NCI-H2196 (cell line): ENCODE data around the gene VWCE.

ENCODE experiments used
- DNase-seq: peaks from one replicate; lab custom pipeline; 2025; ENCODE audit not compliant: unreplicated experiment; lab: John Stamatoyannopoulos, UW

The VWCE gene

GRCh38 chr11:61281581-61282250 is 13.4 kb downstream of the VWCE start:
- no peak for DNase-seq

- DNase-seq = no peak
These were observed 14.1 kb downstream of the VWCE start for GRCh38 chr11:61280883-61281580.

- peak; percentile 70 for DNase-seq
These were observed 15.0 kb downstream of the VWCE start for GRCh38 chr11:61279934-61280659.

- no peak for DNase-seq
These were observed 17.1 kb downstream of the VWCE start for GRCh38 chr11:61278001-61278470.

GRCh38 chr11:61277186-61278000 is 17.7 kb downstream of the VWCE start:
- DNase-seq = no peak

- no peak for DNase-seq
These were observed 19.9 kb downstream of the VWCE start for GRCh38 chr11:61275191-61275590.

GRCh38 chr11:61274084-61274483 is 21.0 kb downstream of the VWCE start:
- no peak for DNase-seq

- DNase-seq = peak; percentile 73
These were observed 21.7 kb downstream of the VWCE start for GRCh38 chr11:61273178-61274078.

- DNase-seq = no peak
These were observed 22.4 kb downstream of the VWCE start for GRCh38 chr11:61272731-61273130.

- no peak for DNase-seq
These were observed 24.6 kb downstream of the VWCE start for GRCh38 chr11:61270354-61271076.

GRCh38 chr11:61268588-61269250 is 26.4 kb downstream of the VWCE start:
- DNase-seq = no peak

GRCh38 chr11:61267437-61267841 is 27.7 kb downstream of the VWCE start:
- DNase-seq = no peak

GRCh38 chr11:61266602-61267001 is 28.5 kb downstream of the VWCE start:
- no peak for DNase-seq

GRCh38 chr11:61265357-61265756 is 29.8 kb downstream of the VWCE start:
- no peak for DNase-seq

GRCh38 chr11:61264795-61265194 is 30.3 kb downstream of the VWCE start:
- DNase-seq = no peak

- DNase-seq = no peak
These were observed 30.7 kb downstream of the VWCE start for GRCh38 chr11:61264371-61264770.

- no peak for DNase-seq
These were observed 35.8 kb downstream of the VWCE start for GRCh38 chr11:61259363-61259762.

GRCh38 chr11:61258546-61258945 is 36.6 kb downstream of the VWCE start:
- DNase-seq = no peak
